Mucosa of stomach (tissue), 1 donor: ENCODE data around the gene HCN1.
"Not testable (repeated sequence)": the region's sequence is repeated elsewhere in the genome, so short reads cannot be mapped to it uniquely, and the experiment has no call there.

Source experiments
- H3K27me3 ChIP-seq: one replicate; pipeline ENCODE4 v1.7.0; 2013; ENCODE audit warnings: mild to moderate bottlenecking, low read length; ENCODE audit not compliant: control insufficient read depth, insufficient read depth
- H3K36me3 ChIP-seq: one replicate; pipeline ENCODE4 v1.7.0; 2013; ENCODE audit warnings: low read length; ENCODE audit not compliant: control insufficient read depth, insufficient read depth
- H3K4me1 ChIP-seq: one replicate; pipeline ENCODE4 v1.7.0; 2013; ENCODE audit warnings: mild to moderate bottlenecking, low read length; ENCODE audit not compliant: control insufficient read depth, insufficient read depth
- H3K4me3 ChIP-seq: one replicate; pipeline ENCODE4 v1.7.0; 2013; ENCODE audit warnings: low read length
- H3K9ac ChIP-seq: one replicate; pipeline ENCODE4 v1.7.0; 2013; ENCODE audit warnings: mild to moderate bottlenecking, low read length, moderate library complexity
- H3K9me3 ChIP-seq: one replicate; pipeline ENCODE4 v1.7.0; 2013; ENCODE audit warnings: mild to moderate bottlenecking, low read length, moderate library complexity; ENCODE audit not compliant: control insufficient read depth
- donor health status: Pancreatic carcinoma.

HCN1 gene

GRCh38 chr5:45604092-45604491 is 92.1 kb downstream of the HCN1 start:
- no peak overlapping the region for H3K4me3 ChIP-seq
- no peaks in the 10 kb centered on the region for H3K36me3 ChIP-seq
- H3K4me1 ChIP-seq, result no peaks in the 10 kb centered on the region
- no peaks in the 10 kb centered on the region for H3K9me3 ChIP-seq
- H3K27me3 ChIP-seq, result no peaks in the 10 kb centered on the region
- no peak overlapping the region for H3K9ac ChIP-seq

GRCh38 chr5:45601424-45601823 is 94.8 kb downstream of the HCN1 start:
- H3K27me3 ChIP-seq, result no peaks in the 10 kb centered on the region
- no peaks in the 10 kb centered on the region for H3K4me1 ChIP-seq
- H3K9me3 ChIP-seq, result no peaks in the 10 kb centered on the region
- no peak overlapping the region for H3K4me3 ChIP-seq
- no peak overlapping the region for H3K9ac ChIP-seq
- H3K36me3 ChIP-seq, result no peaks in the 10 kb centered on the region

- H3K4me3 ChIP-seq, result no peak overlapping the region
- no peaks in the 10 kb centered on the region for H3K36me3 ChIP-seq
Observed at GRCh38 chr5:45596320-45596719, 99.9 kb downstream of the HCN1 start.

GRCh38 chr5:45586001-45586400 is 110.2 kb downstream of the HCN1 start:
- H3K9me3 ChIP-seq, H3K9ac ChIP-seq, H3K4me1 ChIP-seq, H3K27me3 ChIP-seq, H3K36me3 ChIP-seq, H3K4me3 ChIP-seq: not testable (repeated sequence)

More at GRCh38 chr5:45596320-45596719, 99.9 kb downstream of the HCN1 start:
- H3K4me1 ChIP-seq, result no peaks in the 10 kb centered on the region
- H3K9ac ChIP-seq, result no peak overlapping the region
- H3K27me3 ChIP-seq, result no peaks in the 10 kb centered on the region
- H3K9me3 ChIP-seq, result no peaks in the 10 kb centered on the region

- H3K9ac ChIP-seq, result no peak overlapping the region
Observed at GRCh38 chr5:45578270-45578669, 117.9 kb downstream of the HCN1 start.

GRCh38 chr5:45568813-45569212 is 127.4 kb downstream of the HCN1 start:
- H3K27me3 ChIP-seq, result no peaks in the 10 kb centered on the region
- no peak overlapping the region for H3K4me3 ChIP-seq
- no peak overlapping the region for H3K9ac ChIP-seq
- H3K9me3 ChIP-seq, result no peaks in the 10 kb centered on the region
- H3K4me1 ChIP-seq, result no peaks in the 10 kb centered on the region
- no peaks in the 10 kb centered on the region for H3K36me3 ChIP-seq

More at GRCh38 chr5:45578270-45578669, 117.9 kb downstream of the HCN1 start:
- no peaks in the 10 kb centered on the region for H3K9me3 ChIP-seq
- no peak overlapping the region for H3K4me3 ChIP-seq
- no peaks in the 10 kb centered on the region for H3K36me3 ChIP-seq
- no peaks in the 10 kb centered on the region for H3K4me1 ChIP-seq
- no peaks in the 10 kb centered on the region for H3K27me3 ChIP-seq

- H3K27me3 ChIP-seq, result no peaks in the 10 kb centered on the region
- H3K4me3 ChIP-seq, result no peak overlapping the region
- no peaks in the 10 kb centered on the region for H3K36me3 ChIP-seq
- no peaks in the 10 kb centered on the region for H3K4me1 ChIP-seq
- no peak overlapping the region for H3K9ac ChIP-seq
- no peaks in the 10 kb centered on the region for H3K9me3 ChIP-seq
Observed at GRCh38 chr5:45542421-45542820, 153.8 kb downstream of the HCN1 start.

GRCh38 chr5:45533663-45534062 is 162.5 kb downstream of the HCN1 start:
- Histone ChIP-seq H3K4me1 (no peaks in the 10 kb centered on the region), H3K9me3 (no peaks in the 10 kb centered on the region), H3K4me3 (no peak overlapping the region), H3K27me3 (no peaks in the 10 kb centered on the region), H3K9ac (no peak overlapping the region), H3K36me3 (no peaks in the 10 kb centered on the region)

GRCh38 chr5:45532826-45533624 is 163.2 kb downstream of the HCN1 start:
- H3K27me3 ChIP-seq, result no peaks in the 10 kb centered on the region
- no peaks in the 10 kb centered on the region for H3K36me3 ChIP-seq
- H3K9me3 ChIP-seq, result no peaks in the 10 kb centered on the region
- H3K4me3 ChIP-seq, result no peak overlapping the region
- no peaks in the 10 kb centered on the region for H3K4me1 ChIP-seq
- H3K9ac ChIP-seq, result no peak overlapping the region

- H3K9me3 ChIP-seq, result no peaks in the 10 kb centered on the region
Observed at GRCh38 chr5:45521067-45521466, 175.1 kb downstream of the HCN1 start.

GRCh38 chr5:45512521-45512920 is 183.7 kb downstream of the HCN1 start:
- Histone ChIP-seq H3K4me3 (no peak overlapping the region), H3K27me3 (no peaks in the 10 kb centered on the region), H3K9me3 (no peaks in the 10 kb centered on the region), H3K9ac (no peak overlapping the region), H3K4me1 (no peaks in the 10 kb centered on the region), H3K36me3 (no peaks in the 10 kb centered on the region)

More at GRCh38 chr5:45521067-45521466, 175.1 kb downstream of the HCN1 start:
- Histone ChIP-seq H3K9ac (no peak overlapping the region), H3K4me1 (no peaks in the 10 kb centered on the region), H3K27me3 (no peaks in the 10 kb centered on the region), H3K36me3 (no peaks in the 10 kb centered on the region), H3K4me3 (no peak overlapping the region)

GRCh38 chr5:45509371-45509770 is 186.8 kb downstream of the HCN1 start:
- H3K4me3 ChIP-seq, result no peak overlapping the region
- no peaks in the 10 kb centered on the region for H3K27me3 ChIP-seq
- H3K9me3 ChIP-seq, result no peaks in the 10 kb centered on the region
- no peak overlapping the region for H3K9ac ChIP-seq
- no peaks in the 10 kb centered on the region for H3K4me1 ChIP-seq
- no peaks in the 10 kb centered on the region for H3K36me3 ChIP-seq
